ENCODE measurements around the gene ACSL5.
"Not testable (repeated sequence)": the region's sequence is repeated elsewhere in the genome, so short reads cannot be mapped to it uniquely, and the experiment has no call there.

DNA sequence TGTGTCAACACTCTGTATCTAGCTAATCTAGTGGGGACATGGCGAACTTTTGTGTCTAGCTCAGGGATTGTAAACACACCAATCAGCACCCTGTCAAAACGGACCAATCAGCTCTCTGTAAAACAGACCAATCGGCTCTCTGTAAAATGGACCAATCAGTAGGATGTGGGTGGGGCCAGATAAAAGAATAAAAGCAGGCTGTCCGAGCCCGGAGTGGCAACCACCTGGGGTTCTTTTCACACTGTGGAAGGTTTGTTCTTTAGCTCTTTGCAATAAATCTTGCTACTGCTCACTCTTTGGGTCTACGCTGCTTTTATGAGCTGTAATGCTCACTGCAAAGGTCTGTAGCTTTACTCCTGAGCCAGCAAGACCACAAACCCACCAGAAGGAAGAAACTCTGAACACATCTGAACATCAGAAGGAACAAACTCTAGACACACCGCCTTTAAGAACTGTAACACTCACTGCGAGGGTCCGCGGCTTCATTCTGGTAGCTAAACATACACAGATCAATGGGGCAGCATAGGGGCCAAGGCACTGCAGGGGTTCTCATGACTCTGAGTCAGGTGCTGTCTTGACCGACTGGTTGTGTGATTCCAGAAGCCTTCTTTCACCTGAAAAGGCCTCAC is 1.6 kb upstream of the ACSL5 start:
- TF ChIP-seq, protein P1, sequence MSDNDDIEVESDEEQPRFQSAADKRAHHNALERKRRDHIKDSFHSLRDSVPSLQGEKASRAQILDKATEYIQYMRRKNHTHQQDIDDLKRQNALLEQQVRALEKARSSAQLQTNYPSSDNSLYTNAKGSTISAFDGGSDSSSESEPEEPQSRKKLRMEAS (IDR thresholded peaks at IDR 0.05; ENCODE audit: insufficient read depth, insufficient read length) = not testable (repeated sequence)
- TF ChIP-seq, protein P2, sequence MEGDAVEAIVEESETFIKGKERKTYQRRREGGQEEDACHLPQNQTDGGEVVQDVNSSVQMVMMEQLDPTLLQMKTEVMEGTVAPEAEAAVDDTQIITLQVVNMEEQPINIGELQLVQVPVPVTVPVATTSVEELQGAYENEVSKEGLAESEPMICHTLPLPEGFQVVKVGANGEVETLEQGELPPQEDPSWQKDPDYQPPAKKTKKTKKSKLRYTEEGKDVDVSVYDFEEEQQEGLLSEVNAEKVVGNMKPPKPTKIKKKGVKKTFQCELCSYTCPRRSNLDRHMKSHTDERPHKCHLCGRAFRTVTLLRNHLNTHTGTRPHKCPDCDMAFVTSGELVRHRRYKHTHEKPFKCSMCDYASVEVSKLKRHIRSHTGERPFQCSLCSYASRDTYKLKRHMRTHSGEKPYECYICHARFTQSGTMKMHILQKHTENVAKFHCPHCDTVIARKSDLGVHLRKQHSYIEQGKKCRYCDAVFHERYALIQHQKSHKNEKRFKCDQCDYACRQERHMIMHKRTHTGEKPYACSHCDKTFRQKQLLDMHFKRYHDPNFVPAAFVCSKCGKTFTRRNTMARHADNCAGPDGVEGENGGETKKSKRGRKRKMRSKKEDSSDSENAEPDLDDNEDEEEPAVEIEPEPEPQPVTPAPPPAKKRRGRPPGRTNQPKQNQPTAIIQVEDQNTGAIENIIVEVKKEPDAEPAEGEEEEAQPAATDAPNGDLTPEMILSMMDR (IDR thresholded peaks at IDR 0.05; ENCODE audit: extremely low read depth in 1 of 2, insufficient read depth in 1 of 2, low read depth in 1 of 2, low read length in 2 of 2) = not testable (repeated sequence)
- not testable (repeated sequence) for TF ChIP-seq POLR2AphosphoS5 (IDR thresholded peaks at IDR 0.05; ENCODE audit: insufficient read depth, low read depth, low read length)

All from endothelial cell of umbilical vein (primary cell).